HCEC 1CT (cell line): Measurements from ENCODE around the gene PRPF40B.
"Not testable (repeated sequence)": the region's sequence is repeated elsewhere in the genome, so short reads cannot be mapped to it uniquely, and the experiment has no call there.

ENCODE experiments used
- DNase-seq: peaks from one replicate; pipeline ENCODE4 v3.0.0-alpha.2; 2017

Gene PRPF40B

GRCh38 chr12:49609875-49610154 is 13.5 kb upstream of the PRPF40B start:
- no peak for DNase-seq

DNA sequence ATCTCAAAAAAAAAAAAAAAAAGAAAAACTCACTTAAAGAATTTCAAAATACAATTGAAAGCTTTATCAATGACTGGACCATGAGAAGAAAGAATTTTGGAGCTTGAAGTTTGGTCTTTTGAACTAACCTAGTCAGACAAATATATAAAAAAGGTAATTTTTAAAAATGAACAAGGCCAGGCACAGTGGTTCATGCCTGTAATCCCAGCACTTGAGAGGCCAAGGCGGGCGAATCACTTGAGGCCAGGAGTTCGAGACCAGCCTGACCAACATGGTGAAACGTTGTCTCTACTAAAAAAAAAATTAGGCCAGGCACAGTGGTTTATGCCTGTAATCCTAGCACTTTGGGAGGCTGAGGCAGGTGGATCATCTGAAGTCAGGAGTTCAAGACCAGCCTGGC is 12.6 kb upstream of the PRPF40B start:
- not testable (repeated sequence) for DNase-seq

DNA sequence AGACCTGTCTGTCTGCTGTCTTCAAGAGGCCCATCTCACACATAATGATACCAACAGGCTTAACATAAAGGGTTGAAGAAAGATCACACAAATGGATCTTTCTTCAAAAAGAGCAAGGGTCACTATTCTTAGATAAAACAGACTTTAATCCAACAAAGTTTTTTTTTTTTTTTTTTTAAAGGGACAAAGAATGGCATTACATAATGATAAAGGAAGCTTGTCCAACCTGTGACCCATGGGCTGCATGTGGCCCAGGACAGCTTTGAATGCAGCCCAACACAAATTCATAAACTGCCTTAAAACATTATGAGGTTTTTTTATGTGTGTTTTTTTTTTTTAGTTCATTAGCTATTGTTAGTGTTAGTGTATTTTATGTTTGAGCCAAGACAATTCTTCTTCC is 11.2 kb upstream of the PRPF40B start:
- DNase-seq, result no peak

- DNase-seq, result peak; percentile 36
Observed at GRCh38 chr12:49615725-49616124, 7.6 kb upstream of the PRPF40B start.

DNA sequence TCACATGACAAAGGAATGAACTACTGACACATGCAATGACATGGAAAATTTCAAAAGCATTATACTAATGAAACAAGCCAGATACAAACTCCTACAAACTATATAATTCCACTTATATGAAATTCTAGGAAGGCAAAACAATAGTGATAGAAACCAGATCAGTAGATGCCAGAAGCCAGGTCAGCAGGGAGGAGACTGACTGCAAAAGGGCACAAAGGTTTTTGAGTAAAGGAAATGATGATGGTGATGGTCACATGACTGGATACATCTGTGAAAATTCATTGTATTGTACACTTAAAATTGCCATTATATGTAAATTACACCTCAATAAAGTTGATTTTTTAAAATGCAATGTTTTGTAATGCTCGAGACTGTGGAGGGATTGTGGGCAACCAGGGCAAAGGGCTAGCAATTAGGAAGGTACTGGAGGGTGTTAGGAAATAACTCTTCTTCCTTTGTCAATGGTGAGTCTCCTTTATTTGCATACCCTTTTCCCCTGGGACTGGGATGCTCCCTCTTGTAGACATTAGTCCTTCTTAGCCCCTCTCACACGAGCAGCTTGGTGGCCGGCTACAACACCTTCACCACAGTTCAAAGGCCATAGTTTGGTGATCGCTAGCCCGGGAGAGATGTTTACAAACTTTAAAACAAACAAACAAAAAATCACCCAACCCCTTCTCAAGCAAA is 6.7 kb upstream of the PRPF40B start:
- no peak for DNase-seq

- DNase-seq, result no peak
Observed at GRCh38 chr12:49618576-49618975, 4.8 kb upstream of the PRPF40B start.

- DNase-seq, result peak; percentile 11
Observed at GRCh38 chr12:49619286-49619685, 4.1 kb upstream of the PRPF40B start.

- no peak for DNase-seq
Observed at GRCh38 chr12:49621651-49622500, 1.5 kb upstream of the PRPF40B start.

- DNase-seq, result no peak
Observed at GRCh38 chr12:49622501-49623141, 740 bp upstream of the PRPF40B start.

- peak; percentile 23 for DNase-seq
Observed at GRCh38 chr12:49624921-49625577, 1.7 kb downstream of the PRPF40B start.

DNA sequence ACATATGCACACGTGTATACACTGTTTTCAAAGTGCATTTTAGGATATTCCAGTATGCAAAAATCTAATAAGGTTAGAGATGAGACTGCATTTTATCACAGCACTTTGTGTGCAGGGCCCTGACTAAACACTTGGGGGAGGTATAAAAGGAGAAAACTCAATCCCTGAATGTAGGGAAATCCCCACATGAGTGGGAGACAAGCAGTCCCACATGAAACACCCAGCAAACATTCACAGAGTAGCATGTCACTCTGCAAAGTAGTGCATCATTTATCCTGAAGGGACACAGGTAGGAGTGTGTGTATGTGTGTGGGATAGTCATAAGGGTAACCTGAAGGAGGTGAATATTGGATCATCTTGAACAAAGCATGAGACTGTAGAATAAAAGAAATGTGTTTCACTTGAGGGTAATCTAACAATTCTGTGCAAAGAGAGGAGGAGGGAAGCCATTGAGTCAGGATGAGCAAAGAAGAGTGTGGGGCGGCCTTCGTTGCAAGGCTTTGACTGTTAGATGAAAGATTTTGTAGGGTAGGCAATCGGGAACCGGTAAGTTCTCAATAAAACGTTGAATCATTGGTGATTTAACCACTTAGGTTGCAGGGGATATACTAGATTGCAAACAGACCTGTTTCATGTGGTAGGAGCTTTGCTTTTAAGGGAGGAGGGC is 2.9 kb downstream of the PRPF40B start:
- DNase-seq, result no peak

- DNase-seq, result no peak
Observed at GRCh38 chr12:49626836-49627235, 3.5 kb downstream of the PRPF40B start.

DNA sequence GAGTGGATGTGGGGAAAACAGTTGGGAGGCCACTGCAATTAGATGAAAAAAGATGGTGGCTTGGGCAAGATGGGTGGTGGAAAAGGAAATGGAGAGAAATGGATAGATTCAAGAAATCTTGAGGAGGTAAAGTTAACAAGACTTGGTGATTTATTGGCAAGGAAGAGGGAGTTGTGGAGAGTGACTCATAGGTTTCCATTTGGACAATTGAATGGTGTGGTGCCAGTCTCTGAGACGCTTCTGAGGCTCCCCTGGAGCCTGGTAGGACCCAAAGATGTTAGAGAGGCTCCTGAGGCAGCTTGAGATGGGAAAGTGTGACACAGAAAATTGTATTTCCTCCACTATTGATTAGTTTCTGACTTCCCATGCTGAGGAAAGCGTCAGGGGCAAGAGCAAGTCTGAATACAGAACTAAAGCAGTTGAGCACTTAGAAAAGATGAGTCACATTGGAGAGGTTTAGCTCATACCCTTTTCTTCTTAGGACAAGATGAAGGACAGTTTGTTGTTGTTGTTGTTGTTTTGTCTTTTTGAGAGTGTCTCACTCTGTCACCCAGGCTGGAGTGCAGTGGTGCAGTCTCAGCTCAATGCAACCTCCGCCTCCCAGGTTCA is 4.5 kb downstream of the PRPF40B start:
- DNase-seq, result peak; percentile 47

DNA sequence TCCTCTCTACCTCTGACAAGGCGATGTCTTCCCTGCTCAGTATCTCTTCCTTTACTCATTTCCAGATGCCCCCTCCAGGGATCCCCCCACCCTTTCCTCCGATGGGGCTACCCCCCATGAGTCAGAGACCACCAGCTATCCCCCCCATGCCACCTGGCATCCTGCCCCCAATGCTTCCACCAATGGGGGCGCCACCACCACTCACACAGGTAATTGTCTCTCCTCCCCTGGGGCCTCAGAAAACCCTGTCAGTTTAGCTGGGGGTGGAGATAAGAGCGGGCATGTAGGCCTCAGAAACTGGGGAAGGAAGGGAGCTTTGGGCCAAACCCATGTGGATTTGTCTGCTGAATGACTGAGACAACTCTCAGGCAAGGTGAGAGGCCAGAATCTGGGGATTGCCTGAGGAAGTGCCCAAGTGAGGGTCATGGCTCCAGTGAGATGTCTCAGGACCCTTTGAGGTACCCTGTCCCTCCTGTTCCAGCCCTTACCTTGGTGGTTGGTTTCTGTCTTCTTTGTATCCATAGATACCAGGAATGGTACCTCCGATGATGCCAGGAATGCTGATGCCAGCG is 8.1 kb downstream of the PRPF40B start:
- no peak for DNase-seq

GRCh38 chr12:49632401-49632800 is 9.0 kb downstream of the PRPF40B start:
- DNase-seq, result no peak

GRCh38 chr12:49632986-49633702 is 9.8 kb downstream of the PRPF40B start:
- no peak for DNase-seq

DNA sequence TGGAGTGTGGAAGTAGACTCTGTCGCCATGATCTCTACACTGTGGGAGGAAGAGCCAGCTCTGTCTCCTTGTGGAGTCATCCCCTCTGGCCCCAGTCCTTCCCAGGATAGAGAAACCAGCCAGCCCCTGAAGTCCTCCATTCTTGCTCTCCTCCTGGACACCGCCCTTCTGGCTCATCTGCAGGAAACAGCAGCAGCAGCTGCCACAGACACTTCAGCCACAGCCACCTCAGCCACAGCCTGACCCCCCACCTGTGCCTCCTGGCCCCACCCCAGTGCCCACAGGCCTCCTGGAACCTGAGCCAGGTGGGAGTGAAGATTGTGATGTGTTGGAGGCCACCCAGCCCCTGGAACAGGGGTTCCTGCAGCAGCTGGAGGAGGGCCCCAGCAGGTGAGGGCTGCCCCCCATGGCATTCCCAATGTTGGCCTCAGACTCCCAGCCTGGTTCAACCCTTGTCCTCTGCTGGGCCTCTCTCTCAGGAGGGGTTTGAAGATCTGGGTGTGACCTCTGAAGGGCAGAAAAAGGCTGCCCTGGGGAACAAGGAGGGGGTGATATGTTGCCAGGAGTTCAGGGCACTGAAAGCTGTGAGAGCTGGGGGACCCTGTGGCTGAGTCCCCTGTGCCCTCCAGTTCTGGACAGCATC is 10.5 kb downstream of the PRPF40B start:
- DNase-seq, result no peak

DNA sequence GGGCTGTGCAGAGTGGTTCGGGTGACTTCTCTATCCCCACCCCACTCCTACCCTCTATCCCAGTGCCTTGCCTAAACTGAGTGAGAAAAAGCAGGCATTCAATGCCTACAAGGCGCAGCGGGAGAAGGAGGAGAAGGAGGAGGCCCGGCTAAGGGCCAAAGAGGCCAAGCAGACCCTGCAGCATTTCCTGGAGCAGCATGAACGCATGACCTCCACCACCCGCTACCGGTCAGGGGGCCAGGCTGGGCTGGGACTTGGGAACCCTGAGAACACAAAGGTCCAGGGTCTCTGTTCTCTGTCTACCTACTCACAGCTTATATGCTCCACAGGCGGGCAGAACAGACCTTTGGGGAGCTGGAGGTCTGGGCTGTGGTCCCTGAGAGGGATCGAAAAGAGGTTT is 11.7 kb downstream of the PRPF40B start:
- DNase-seq, result no peak

DNA sequence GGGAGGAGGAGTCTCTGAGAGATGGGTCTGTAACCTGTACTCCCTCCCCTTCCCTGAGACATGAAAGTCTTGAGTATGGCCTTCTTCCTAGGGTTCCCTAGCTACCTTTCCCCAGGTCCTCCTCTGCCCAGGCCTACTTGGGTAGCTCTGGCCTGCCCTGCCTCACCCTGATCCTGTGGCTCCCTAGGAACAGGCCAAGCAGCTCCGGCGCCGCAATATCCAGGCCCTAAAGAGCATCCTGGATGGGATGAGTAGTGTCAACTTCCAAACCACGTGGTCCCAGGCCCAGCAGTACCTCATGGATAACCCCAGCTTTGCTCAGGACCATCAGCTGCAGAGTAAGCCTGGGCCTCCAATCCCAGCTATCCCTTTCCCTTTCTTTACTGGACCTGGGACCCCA is 12.3 kb downstream of the PRPF40B start:
- DNase-seq, result no peak

GRCh38 chr12:49636574-49636973 is 13.2 kb downstream of the PRPF40B start:
- no peak for DNase-seq
